Left lung (tissue), 10 donors: ENCODE measurements around the gene SCIN. TPM values are rescaled to one million over a fixed set of nuclear protein-coding genes. Genes with fewer than 3 reads are reported as not detected.
"Not testable (repeated sequence)": the region's sequence is repeated elsewhere in the genome, so short reads cannot be mapped to it uniquely, and the experiment has no call there.

Experiments used
- ATAC-seq: fragments of 200-7000 bp; cut with Tn5 transposase; one replicate; pipeline ENCODE4 v1.9.1; 2020; ENCODE audit warnings: moderate library complexity
- DNase-seq, 4 donors: peaks; one replicate each; pipeline ENCODE4 v3.0.0-alpha.2; 2013 to 2020
- H3K27ac ChIP-seq, 2 donors: fragments of 200-600 bp; sonication (generic) in 1 of 2; one replicate each; pipeline versions ENCODE4 v1.5.0 to v1.8.0; 2020 to 2021
- H3K27me3 ChIP-seq, 2 donors: fragments of 200-600 bp; sonication (generic) in 1 of 2; one replicate each; pipeline versions ENCODE4 v1.5.0 to v1.8.0; 2020 to 2021
- H3K36me3 ChIP-seq, 2 donors: fragments of 200-600 bp; sonication (generic) in 1 of 2; one replicate each; pipeline versions ENCODE4 v1.5.0 to v1.8.0; 2020 to 2021
- H3K4me1 ChIP-seq, 2 donors: fragments of 200-600 bp; one replicate each; pipeline ENCODE4 v1.8.0; 2021
- H3K4me3 ChIP-seq, 2 donors: fragments of 200-600 bp; sonication (generic) in 1 of 2; one replicate each; pipeline versions ENCODE4 v1.5.0 to v1.8.0; 2020 to 2021; ENCODE audit warnings: mild to moderate bottlenecking in 1 of 2
- H3K9me3 ChIP-seq, 2 donors: fragments of 200-600 bp; sonication (generic) in 1 of 2; one replicate each; pipeline versions ENCODE4 v1.5.0 to v1.8.0; 2020 to 2021
- intact Hi-C, 2 donors: fragments of 100-400 bp; cut with DNase I; formaldehyde crosslinking; loops; one replicate each; pipeline versions ENCODE4 v1.11.2 to v1.14.2; 2022
- polyA plus RNA-seq, 6 donors: library from polyadenylated mRNA; unstranded; fragments of 120-200 nt; gene quantifications; one replicate each; pipeline ENCODE4 v1.2.1, GENCODE V29; 2013; ENCODE audit not compliant: insufficient read length in 6 of 6
- total RNA-seq, 2 donors: library from RNA; stranded (reverse); fragmentation: NEBNext Ultra II Directional; extraction: Animal tissue kit (Norgen Biotek cat#: 25700); gene quantifications; one replicate each; pipeline ENCODE4 v1.2.1, GENCODE V29; 2021
- TF ChIP-seq, protein P1 (sequence below), 2 donors: fragments of 200-600 bp; sonication (generic) in 1 of 2; IDR thresholded peaks; one replicate each; pipeline versions ENCODE4 v1.5.0 to v1.8.0; 2021; ENCODE audit warnings: antibody characterized with exemption in 2 of 2
- donor health status: DM: no; HTN: yes; CAD: no.
- donor health status: DM: no; HTN: no; CAD: no.

Gene SCIN
- total and polyA plus RNA-seq, 8 donors = 3.4 to 13.5 (median 8.0) TPM

DNA sequence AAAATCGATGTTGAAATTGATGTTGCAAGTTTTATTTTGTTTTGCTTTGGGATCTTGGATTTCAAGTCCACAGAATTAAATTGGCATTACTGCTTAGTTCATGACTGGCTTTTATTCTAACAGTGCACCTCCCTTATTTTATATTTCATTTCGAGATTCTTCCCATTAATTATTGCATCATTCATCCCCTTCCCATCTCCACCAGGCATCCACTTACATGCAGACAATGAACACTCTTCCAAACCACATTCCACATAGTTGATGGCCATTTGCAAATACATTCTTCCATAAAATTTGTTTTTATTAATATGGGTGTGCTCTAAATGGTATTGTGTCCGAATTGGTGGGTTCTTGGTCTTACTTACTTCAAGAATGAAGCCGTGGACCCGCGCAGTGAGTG, 15.6 kb upstream of the SCIN start:
- intact Hi-C loops = no loop called here
- ATAC-seq = no peak
- TF ChIP-seq, protein P1, sequence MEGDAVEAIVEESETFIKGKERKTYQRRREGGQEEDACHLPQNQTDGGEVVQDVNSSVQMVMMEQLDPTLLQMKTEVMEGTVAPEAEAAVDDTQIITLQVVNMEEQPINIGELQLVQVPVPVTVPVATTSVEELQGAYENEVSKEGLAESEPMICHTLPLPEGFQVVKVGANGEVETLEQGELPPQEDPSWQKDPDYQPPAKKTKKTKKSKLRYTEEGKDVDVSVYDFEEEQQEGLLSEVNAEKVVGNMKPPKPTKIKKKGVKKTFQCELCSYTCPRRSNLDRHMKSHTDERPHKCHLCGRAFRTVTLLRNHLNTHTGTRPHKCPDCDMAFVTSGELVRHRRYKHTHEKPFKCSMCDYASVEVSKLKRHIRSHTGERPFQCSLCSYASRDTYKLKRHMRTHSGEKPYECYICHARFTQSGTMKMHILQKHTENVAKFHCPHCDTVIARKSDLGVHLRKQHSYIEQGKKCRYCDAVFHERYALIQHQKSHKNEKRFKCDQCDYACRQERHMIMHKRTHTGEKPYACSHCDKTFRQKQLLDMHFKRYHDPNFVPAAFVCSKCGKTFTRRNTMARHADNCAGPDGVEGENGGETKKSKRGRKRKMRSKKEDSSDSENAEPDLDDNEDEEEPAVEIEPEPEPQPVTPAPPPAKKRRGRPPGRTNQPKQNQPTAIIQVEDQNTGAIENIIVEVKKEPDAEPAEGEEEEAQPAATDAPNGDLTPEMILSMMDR (IDR thresholded peaks at IDR 0.05) = no peak

DNA sequence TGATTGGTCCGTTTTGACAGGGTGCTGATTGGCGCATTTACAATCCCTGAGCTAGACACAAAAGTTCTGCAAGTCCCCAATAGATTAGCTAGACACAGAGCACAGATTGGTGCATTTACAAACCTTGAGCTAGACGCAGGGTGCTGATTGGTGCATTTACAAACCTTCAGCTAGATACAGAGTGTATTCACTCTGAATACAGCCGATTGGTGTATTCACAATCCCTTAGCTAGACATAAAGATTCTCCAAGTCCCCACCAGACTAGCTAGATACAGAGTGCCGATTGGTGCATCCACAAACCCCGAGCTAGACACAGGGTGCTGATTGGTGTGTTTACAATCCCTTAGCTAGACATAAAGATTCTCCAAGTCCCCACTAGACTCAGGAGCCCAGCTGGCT, 14.8 kb upstream of the SCIN start:
- H3K27me3 ChIP-seq, H3K4me1 ChIP-seq, H3K27ac ChIP-seq, H3K36me3 ChIP-seq, intact Hi-C loops, ATAC-seq, H3K4me3 ChIP-seq, H3K9me3 ChIP-seq, DNase-seq: not testable (repeated sequence)

More for the DNA sequence above, 15.6 kb upstream of the SCIN start:
- Histone ChIP-seq H3K4me3 (no peak overlapping the region), H3K27me3 (no peaks in the 10 kb centered on the region), H3K9me3 (peaks cover 0 to 4% of the 10 kb centered on the region in 2 donors), H3K27ac (no peak overlapping the region), H3K4me1 (no peaks in the 10 kb centered on the region), H3K36me3 (no peaks in the 10 kb centered on the region)
- DNase-seq = no peak

DNA sequence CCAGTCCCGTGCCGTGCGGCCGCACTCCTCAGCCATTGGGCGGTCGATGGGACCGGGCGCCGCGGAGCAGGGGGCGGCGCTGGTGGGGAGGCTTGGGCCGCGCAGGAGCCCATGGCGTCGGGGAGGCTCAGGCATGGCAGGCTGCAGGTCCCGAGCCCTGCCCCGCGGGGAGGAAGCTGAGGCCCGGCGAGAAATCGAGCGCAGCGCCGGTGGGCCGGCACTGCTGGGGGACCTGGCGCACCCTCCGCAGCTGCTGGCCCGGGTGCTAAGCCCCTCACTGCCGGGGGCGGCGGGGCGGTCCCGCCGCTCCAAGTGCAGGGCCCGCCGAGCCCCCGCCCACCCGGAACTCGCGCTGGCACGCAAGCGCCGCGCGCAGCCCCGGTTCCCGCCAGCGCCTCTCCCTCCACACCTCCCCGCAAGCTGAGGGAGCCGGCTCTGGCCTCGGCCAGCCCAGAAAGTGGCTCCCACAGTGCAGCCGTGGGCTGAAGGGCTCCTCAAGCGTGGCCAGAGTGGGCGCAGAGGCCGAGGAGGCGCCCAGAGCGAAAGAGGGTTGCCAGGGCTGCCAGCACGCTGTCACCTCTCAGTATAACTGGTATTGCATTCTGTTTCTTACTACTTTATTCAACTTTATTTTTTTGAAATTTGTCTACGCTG, 14.3 kb upstream of the SCIN start:
- ATAC-seq, H3K4me3 ChIP-seq, H3K27me3 ChIP-seq, H3K4me1 ChIP-seq, intact Hi-C loops, H3K9me3 ChIP-seq, H3K27ac ChIP-seq, H3K36me3 ChIP-seq: not testable (repeated sequence)
- DNase-seq = peak in 1 of 4 donors; percentile 54

DNA sequence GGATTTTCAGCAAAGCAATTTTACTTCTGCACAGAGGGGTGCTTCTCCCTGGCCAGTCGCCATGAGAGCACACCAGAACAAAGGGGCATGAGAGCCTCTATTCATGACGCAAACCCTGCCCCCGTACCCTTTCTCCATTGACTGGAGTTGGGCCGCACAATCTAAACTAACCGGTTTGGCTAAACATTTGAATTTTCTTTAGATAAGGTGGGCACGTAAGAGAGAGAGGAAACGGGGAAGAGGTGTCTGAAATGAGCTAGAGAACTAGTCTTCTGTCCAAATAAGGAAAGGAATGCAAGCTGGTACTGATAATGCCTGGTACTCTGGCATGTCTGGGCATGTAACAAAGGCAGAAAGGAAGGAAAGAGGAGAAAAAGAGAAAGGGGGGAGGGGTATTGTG, 13.2 kb upstream of the SCIN start:
- intact Hi-C loops = no loop called here
- Histone ChIP-seq H3K36me3 (no peaks in the 10 kb centered on the region), H3K4me3 (no peak overlapping the region), H3K9me3 (peaks cover 0 to 4% of the 10 kb centered on the region in 2 donors), H3K27ac (no peak overlapping the region), H3K27me3 (no peaks in the 10 kb centered on the region), H3K4me1 (no peaks in the 10 kb centered on the region)
- TF ChIP-seq, protein P1 (IDR thresholded peaks at IDR 0.05) = no peak
- no peak for ATAC-seq
- peak in 1 of 4 donors; percentile 7 for DNase-seq

DNA sequence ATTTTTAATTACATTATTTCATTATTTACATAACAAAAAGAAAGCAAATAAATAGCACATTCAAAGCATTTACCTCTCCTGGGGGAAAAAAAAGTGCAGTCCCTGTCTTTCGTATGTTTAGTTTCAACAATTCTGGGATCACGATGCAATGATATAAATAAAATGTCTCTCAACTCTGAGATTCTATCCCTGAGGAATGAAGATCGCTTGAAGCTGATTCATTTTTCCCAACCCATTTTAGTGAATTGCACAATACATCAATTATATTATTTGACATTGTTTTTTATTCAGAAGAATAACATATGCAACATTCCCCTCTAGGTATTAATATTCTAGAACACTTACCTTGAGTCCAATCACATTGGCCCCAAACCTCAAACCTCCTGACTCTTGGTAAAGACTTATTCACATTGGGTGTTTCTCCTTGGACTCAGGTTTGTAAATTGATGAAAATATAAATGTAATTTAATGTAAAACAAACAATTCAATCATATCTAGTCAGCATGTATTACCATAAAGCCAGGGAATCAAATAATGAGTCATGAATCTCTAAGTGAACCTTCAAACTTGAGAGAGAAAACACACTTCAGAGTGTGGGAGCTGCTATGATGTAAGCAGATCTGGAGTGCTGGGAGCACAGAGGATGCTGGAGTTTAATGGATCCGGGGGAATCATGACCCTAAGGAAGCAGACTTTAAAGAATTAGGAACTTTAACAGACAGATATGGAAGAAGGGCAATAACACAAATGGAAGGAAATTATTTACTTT, 5.3 kb upstream of the SCIN start:
- Histone ChIP-seq H3K27me3 (peaks cover 7 to 16% of the 10 kb centered on the region in 2 donors), H3K4me1 (peaks cover 0 to 6% of the 10 kb centered on the region in 2 donors), H3K4me3 (no peak overlapping the region), H3K9me3 (no peaks in the 10 kb centered on the region), H3K36me3 (no peaks in the 10 kb centered on the region), H3K27ac (no peak overlapping the region)
- intact Hi-C loops = no loop called here
- TF ChIP-seq, protein P1 (IDR thresholded peaks at IDR 0.05) = no peak
- ATAC-seq = peak; percentile 28
- DNase-seq = no peak

DNA sequence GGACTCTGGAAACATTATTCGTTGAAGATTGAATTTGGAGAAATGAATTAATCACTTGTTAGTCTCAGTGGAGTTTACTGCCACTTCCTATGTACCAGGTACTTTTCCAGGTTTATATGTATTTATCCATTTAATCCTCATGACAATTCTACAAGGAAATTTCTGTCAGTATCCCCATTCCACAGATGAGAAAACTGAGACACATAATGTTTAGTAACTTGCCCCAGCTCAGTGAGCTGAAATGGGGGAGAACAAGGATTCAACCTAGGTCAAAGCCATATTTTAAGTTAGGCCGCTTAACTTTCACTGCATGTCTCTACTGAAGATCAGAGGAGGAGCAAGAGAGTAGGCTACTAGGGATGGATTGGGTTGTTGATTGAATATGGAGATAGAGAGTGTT, 4.6 kb upstream of the SCIN start:
- Histone ChIP-seq H3K4me1 (peaks cover 0 to 13% of the 10 kb centered on the region in 2 donors), H3K9me3 (no peaks in the 10 kb centered on the region), H3K4me3 (no peak overlapping the region), H3K36me3 (no peaks in the 10 kb centered on the region), H3K27me3 (peaks cover 13 to 23% of the 10 kb centered on the region in 2 donors), H3K27ac (no peak overlapping the region)
- intact Hi-C loops = no loop called here
- DNase-seq (no peak), ATAC-seq (no peak)
- TF ChIP-seq, protein P1 (IDR thresholded peaks at IDR 0.05) = no peak
